Brain pericyte (primary cell): ENCODE measurements around the gene CDKAL1.
"Not testable (repeated sequence)": the region's sequence is repeated elsewhere in the genome, so short reads cannot be mapped to it uniquely, and the experiment has no call there.

Experiments used
- DNase-seq: peaks from one replicate; pipeline ENCODE4 v3.0.0-alpha.2; 2012; ENCODE audit warnings: low read depth, low spot score

Gene CDKAL1

DNA sequence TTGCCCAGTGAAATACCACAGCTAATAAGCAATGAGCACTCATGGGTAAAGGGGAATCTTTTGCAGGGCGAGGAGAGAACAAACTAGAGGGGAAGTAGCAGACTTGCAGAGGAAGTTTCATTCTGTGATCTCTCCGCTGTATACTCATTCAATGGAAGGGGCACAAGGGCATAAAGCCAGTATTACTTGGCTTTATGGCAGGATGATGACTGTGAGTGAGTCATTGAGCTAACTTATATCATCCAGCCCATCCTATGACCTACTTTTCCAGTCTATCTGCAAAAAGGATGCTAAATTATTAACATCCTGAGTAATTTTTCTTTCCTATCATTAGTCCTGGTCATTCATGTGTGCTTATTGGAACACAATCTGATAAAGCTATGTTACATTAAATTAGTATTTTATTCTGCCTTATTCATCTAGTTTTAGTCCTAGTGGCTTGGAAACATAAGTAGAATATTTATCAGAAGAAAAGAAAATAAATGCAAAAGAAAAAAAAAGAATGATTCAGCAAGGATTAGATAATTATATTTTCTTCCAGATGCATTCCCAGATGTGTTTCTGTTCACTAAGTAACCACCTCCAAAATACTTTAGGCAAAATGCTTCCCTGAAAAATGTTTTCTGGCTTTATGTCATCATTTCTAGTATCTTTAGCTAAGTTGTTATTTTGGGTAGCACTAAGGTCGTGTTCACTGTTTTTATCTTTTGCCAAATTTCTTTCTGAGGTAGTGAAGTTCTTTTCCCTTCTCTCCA lies 471.7 kb downstream of the CDKAL1 start:
- peak; percentile 60 for DNase-seq

DNA sequence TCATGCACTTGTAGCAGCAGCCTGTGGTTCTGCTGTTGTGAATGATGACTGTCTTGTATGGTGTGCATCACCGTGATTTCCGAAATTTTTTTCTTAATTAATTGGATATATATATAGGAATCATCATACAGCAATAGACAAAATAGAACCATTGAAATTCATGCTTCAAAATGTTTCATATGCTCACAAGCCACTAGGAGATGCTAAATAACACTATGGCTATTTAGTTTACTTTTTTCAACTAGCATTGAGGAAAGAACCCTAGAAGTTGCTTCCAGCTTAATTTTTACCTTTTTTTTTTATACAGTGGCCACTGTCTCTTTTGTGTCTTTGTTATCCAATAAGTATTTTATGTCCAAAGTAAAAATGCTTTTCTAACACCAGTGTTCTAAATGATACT lies 485.4 kb downstream of the CDKAL1 start:
- DNase-seq: no peak

DNA sequence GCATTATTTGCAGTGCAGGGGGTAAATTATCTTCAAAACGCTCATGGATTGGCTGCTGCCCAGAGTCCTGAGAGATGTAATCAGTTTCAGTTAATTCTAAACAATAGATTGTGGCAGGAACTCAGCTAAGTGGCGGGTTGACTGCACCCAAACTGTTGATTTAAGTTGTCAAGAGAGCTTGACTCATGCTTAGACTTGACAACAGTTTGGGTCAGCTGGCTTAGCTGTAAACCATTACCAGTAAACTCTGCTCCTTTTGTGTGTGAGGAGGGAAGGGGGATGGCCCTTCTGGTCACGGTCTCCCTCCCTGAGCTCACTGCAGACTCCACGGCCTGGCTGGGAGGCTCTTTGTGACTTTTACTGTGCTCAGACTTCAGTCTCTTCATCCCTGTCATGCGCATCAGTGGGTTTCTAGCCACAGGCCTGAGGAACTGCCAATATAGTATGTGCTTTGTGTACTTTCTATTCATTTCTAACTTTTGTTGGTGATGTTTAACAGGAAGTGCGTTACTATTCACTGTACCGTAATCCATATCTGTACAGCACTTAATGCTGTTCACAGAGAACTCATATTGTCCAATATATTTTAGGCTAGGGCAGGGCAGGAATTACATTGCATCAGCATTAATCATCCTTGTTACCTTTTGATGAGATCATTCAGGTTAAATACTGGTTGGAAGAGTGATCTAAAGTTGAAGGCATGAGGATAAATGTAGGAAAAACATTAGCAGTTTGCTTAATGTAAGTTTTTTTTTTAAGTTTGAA lies 488.3 kb downstream of the CDKAL1 start:
- DNase-seq: no peak

DNA sequence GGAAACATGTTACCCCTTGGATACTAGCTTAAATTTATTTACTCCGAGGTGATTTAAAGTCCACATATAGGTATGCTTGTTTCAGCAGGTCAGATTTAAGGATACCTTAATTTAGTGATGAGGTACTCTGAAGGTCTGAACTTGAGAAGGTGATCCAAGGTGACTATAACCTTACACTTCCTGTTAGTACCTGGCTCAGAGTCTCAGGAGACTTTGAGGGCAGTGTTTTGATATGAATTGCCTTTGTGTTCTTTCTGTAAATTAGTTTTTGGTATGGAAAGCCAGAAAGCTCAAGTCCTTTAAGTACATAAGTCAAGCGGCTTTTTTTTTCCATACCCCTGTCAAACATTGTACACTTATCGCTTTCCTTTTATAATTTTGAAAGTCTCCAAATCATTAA lies 489.0 kb downstream of the CDKAL1 start:
- DNase-seq: no peak

DNA sequence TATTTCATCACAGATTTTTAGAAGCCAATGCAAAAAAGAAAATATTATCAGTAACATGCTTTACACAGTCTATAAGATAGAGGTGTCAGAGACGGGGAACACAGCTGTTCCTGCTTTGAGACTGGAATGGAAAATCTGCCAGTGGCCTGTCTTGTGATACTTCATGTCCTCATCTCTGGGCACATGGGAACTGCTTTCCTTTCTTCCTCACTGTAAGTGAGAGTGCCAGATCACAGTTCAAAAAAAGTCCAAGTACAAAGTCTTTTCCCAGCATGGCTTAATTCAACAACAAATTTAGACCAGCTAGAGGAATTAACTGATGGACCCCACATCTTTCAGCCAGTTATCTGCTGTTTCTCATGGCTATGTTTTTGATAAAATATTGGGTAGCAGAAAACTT lies 490.4 kb downstream of the CDKAL1 start:
- DNase-seq: no peak

DNA sequence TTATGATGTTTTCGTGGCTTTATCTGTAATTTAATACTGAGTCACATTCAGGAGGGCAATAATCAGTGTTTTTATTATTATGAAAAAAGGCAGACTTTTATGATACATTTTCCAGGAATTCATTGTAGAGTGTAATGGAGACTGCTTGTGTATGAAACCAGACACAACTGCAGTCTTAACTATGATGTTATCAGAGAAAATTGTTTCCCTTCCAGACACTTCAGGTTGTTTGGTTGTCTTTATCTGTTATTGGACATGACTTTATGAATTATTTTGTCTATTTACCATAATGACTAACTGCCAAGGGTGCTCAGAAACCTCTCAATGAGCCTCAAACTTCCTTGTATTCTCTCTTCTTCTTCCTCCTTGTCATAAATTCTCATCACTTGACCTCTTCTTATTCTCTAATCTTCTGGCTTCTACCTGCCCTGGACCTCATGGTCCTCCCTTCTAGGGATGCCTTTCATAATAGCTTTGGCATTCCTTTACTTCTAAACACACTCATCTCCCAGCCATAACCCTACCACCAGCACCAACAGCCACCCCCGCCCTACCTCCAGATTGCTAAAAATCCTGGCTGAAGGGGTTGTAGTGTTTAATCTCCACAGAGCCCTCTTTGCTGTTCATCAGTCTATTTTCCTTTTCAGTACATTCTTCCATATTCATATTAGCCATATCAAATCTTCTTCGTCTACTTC lies 492.5 kb downstream of the CDKAL1 start:
- no peak for DNase-seq

DNA sequence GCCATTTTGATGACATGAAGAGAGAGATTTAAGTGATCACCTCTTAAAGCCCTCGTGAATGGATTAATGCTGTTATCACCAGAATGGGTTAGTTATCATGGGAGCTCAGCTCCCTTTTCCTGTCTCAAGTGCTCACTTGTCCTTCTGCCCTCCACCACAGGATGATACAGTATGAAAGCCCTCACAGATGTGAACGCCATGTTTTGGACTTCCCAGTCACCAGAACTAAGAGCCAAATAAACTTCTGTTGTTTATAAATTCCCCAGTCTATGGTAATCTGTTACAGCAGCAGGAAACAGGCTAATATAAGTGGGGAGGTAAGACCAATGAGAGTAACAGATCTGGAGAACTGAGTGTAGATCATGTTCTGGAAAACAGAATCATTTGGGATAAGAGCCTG lies 493.2 kb downstream of the CDKAL1 start:
- no peak for DNase-seq

DNA sequence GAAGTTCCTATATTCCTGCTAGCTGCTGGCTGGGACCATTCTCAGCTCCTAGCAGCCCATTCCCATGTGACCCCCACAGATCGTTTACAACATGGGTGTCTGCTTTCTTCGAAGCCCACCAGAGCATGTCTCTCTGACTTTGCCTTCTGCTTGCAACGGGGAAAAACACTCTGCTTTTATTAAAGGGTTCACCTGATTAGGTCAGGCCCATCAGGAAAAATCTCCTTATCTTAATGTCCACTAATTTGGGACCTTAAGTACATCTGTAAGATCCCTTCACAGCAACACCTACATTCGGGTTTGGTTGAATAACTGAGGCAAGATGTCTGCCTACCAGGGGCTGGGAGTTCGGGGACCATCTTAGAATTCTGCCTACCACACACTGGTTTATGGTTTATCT lies 496.9 kb downstream of the CDKAL1 start:
- DNase-seq: no peak

DNA sequence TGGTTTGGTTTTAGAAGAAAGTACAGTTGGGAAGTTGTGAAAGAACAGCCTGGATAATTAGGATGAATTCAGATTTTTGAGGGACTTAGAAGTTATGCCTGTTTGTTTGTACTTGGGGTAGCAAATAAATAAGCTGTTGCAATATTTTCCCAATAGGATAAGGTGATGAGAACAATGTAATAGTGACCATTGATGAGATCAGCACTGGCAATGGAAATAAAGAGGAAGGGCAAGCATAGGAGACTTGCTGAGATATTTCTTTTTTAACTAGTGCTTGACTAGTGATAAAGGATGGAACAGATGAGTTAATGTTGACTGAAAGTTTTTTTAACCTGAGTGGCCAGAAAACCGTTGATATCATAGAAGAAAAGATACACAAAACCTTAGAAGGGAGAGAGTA lies 498.8 kb downstream of the CDKAL1 start:
- no peak for DNase-seq

DNA sequence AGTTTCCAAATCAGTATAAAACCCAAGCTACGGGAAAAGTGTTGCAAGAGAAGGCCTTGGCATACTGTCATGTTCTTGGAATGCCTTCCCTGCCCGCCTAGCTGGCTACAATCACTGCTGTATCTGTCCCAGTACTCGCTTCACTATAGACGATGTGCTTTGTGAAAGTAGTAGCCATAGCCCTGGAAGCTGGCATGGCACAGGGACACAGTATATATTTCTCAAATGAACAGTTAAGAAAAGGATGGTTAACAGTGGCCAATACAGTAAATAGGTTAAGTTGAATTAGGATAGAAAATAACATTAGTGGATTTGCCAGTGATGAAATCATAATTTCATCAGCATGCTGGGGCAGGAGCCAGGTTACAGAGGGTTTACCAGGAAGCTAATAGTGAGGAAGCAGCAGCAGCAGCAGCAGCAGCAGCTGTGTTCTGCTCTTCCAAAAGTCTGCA lies 499.3 kb downstream of the CDKAL1 start:
- DNase-seq: no peak

DNA sequence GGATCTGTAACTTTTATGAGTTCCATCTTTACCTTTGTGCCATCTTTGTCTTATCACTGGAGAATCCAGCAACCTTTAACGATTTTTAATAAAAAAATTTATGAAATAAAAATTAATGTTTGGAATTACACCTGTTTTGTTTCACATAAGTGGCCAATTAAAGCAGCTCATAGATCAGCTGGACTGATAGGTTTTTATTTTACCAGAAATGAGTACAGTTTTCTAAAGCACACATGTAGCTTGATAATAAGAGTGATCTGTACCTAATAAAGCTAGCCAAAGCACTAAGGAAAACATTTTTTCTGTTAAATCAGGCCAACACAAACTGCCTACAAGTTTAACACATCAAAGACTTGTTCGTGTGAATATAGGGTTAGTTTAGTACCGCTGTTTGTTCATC lies 500.1 kb downstream of the CDKAL1 start:
- DNase-seq: no peak

DNA sequence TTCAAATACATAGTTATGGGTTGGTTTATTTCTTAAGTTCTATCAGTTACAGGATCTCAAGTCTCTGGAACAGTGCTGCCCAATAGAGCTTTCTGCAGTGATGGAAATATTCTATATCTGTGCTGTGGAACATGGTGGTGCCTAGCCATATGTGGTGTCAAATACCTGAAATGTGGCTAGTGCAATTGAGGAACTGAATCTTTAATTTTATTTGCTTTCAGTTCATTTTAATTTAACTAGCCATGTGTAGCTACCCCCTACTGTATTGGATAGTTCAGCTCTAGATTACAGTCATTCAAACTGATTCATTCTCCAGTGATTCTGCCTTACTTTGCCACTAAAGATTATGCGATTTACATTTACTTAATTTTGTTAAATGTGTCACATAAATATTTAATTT lies 503.2 kb downstream of the CDKAL1 start:
- no peak for DNase-seq

DNA sequence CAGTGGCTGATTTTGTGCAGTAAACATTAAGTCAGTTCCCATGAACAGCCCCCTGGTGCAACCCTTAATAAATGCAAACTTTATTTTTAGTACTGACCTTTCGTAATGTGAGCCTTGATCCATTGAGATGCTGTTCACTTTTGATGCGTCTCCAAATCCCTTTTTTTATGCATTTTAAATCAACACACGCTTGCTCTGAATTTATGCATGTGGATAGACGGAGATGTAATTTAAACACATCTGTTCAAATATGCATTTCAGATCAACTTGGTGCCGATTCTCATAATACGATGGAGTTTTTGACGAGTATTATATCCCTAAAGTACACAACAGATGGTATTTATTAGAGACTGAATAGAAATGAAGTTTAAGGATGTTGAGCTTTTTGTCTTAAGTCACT lies 505.7 kb downstream of the CDKAL1 start:
- DNase-seq: no peak

DNA sequence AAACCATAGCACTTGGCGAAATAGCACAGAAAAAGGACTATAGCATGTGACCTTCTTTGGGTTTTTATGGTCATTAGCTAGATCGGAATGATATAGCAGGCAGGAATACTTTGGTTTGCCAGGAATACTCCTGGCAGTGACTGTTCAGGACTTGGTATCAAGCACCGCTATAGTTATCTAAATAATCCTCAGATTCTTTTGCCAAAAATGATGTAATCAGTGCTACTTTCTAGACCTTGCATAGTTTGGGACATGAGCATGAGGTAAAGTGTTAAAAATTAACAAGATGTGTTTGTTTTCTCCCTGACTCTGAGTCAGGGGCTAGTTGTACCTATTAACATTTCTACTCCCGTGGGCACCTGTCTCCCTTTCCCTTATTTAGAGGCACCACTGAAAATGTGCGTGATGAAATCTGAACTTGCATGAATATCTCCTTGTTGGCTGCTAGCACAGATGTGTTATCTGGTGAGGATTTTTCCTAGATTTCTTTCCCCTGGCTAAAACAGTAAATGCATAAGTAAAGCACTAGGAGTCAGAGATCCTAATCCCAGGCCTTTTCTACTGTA lies 511.0 kb downstream of the CDKAL1 start:
- DNase-seq: no peak

DNA sequence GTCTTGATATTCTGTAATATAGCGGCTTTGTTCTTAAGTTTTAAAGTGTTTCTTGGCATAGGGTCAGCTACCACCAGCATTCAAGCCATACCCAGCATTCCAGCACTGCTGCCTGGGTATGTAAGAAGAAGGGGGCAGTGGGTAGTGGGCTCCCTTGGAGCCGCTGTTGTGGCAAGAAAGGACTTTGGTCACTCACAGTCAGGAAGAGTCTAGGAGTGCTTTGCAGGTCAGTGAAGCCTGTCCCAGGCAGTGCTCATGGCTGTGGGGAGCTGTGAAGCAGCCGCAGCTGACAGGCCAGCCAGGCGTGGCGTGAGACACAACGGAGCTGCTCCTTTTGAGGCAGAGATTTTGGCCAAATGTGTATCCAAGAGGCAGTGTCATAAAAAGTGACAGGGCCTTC lies 512.0 kb downstream of the CDKAL1 start:
- DNase-seq: no peak

DNA sequence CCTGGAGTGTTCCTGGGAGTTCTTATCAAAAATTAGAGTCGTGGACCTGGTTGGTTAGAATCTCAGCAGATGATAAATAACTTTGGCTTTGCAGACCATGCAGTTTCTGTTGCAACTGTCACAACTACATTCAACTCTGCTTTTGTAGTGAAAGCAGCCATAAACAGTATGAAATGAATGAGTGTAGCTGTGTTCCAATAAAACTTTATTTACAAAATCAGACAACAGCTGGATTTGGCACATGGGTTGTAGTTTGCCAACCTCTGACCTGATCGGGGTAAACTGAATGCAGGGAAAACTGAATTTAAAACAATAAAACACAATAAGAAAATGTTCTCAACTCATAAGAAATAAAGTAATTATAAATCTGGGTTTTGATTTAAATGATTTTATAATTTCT lies 513.8 kb downstream of the CDKAL1 start:
- no peak for DNase-seq

DNA sequence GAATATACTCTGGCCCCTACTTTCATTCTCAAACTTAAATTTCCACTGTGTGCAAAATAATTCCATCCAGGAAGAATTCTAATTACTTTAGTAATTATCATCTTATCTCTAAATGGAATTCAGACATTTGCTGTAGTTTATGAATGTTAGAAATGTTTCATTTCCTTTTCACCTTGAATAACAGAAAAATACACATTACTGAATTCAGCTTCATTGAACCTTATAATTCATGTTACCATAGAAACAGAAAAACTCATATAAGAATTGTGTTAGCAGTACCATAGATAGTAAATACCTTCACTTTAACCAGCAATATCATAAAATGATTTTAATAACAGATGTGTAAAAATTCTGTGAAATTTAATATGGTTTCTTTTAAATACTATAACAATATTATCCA lies 514.9 kb downstream of the CDKAL1 start:
- DNase-seq: no peak

DNA sequence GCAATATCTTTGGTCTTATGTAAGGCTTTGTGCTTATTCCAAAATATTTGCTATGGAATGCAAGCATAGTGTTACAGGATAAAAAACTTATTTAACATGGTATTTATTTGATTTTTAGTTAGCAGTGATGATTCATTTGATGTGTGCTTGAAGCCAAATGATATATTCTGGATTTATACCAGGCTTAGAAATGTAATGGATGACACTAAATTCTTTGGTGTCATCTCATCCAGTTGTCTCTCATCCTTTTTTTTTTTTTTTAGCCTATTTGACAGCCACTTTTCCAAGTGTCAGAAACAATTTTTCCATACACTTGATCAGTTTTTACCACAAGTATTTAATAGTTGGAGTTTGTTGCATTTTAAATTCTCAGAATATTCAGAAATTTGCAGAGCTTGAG lies 515.3 kb downstream of the CDKAL1 start:
- no peak for DNase-seq

DNA sequence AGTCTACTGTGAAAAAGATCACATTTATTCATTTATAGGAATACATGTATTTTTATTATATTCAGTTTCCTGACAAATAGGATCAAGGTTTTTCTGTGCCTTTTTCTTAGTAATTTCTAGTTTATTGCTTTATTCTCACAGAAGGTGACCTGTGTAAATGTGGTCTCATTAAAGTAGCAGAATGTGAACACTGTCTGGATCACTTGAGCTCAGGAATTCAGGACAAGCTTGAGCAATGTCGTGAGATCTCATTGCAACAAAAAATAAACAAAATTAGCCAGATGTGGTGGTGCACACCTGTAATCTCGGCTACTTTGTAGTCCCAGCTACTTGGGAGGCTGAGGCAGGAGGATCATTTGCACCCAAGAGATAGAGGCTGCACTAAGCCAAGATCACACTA lies 516.7 kb downstream of the CDKAL1 start:
- no peak for DNase-seq

DNA sequence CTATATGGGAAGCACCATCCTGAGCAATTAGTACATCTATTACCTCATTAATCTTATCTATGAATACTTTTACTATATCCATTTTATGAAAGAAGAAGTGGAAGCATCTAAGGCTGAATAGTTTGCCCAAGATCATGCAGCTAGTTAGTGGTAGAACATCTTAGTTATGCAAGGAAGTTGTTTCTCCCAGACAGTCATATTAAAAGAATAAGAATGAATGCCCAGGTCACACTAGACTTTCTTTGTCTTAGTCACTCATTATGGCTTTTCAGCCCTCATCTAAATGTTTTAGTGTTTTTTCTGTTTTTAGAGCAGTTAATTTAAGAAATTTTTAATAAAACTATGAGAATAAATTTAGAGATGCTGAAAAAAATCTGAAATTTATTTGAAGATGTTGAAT lies 517.5 kb downstream of the CDKAL1 start:
- no peak for DNase-seq

DNA sequence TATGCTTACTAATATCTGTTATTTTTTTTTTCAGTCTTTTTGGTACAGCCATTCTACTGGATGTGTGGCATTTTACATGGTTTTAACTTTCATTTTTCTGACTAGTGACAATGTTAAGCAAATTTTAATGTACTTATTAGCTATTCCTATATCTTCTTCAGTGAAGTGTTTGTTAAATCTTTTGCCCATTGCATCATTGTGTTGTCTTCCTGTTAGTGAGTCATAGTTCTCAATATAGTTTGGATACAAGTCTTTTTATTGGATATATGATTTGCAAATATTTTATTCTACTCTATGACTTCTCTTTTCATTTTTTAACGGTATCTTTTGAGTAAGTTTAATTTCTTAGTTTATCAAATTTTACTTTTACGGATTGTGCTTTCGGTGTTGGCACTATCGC lies 519.4 kb downstream of the CDKAL1 start:
- DNase-seq: no peak

DNA sequence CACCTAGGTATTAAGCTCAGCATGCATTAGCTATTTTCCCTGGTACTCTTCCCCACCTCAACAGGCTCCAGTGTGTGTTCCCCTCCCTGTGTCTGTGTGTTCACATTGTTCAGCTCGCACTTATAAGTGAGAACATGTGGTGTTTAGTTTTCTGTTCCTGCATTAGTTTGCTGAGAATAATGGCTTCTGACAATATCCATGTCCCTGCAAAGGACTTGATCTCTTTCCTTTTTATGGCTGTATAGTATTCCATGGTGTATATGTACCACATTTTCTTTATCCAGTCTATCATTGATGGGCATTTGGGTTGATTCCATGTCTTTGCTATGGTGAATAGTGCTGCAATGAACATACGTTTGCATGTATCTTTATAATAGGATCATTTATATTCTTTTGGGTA lies 521.2 kb downstream of the CDKAL1 start:
- not testable (repeated sequence) for DNase-seq
